Neuronal stem cell (in vitro differentiated cells): ENCODE measurements around the gene MAST4.

Source experiments
- DNase-seq: peaks from one replicate; pipeline ENCODE4 v3.0.0-alpha.2; 2013; ENCODE audit warnings: low spot score
- H2AFZ ChIP-seq: one replicate; pipeline ENCODE4 v1.6.1; 2013; ENCODE audit warnings: mild to moderate bottlenecking, low read length, inconsistent platforms
- H2AK5ac ChIP-seq: 2 replicates; pipeline ENCODE4 v1.6.1; 2013; ENCODE audit warnings: low read depth, mild to moderate bottlenecking, inconsistent platforms, low read length, moderate library complexity, mixed read lengths
- H2BK120ac ChIP-seq: 2 replicates; pipeline ENCODE4 v1.6.1; 2013; ENCODE audit warnings: low read depth, mild to moderate bottlenecking, inconsistent platforms, low read length, moderate library complexity, mixed read lengths
- H2BK12ac ChIP-seq: one replicate; pipeline ENCODE4 v1.6.1; 2013; ENCODE audit warnings: low read length, inconsistent platforms
- H2BK15ac ChIP-seq: 2 replicates; pipeline ENCODE4 v1.6.1; 2013; ENCODE audit warnings: mild to moderate bottlenecking, low read length, inconsistent platforms, mixed read lengths
- H2BK5ac ChIP-seq: one replicate; pipeline ENCODE4 v1.6.1; 2013; ENCODE audit warnings: inconsistent platforms, mild to moderate bottlenecking, low read length, moderate library complexity
- H3K14ac ChIP-seq: one replicate; pipeline ENCODE4 v1.6.1; 2013; ENCODE audit warnings: low read length, inconsistent platforms
- H3K18ac ChIP-seq: 2 replicates; pipeline ENCODE4 v1.6.1; 2013; ENCODE audit warnings: low read length, inconsistent platforms
- H3K23ac ChIP-seq: 2 replicates; pipeline ENCODE4 v1.6.1; 2013; ENCODE audit warnings: low read depth, mild to moderate bottlenecking, mixed read lengths, low read length, inconsistent platforms; ENCODE audit not compliant: poor library complexity
- H3K27ac ChIP-seq: replicated peaks from 3 replicates; pipeline ENCODE4 v1.5.1; 2013; ENCODE audit warnings: low read length, inconsistent platforms
- H3K27me3 ChIP-seq, 3 experiments: 2 replicates each; pipeline ENCODE4 v1.6.1; 2013; ENCODE audit warnings: low read length in 3 of 3, mild to moderate bottlenecking in 2 of 3, inconsistent platforms in 1 of 3, low read depth in 1 of 3, mixed read lengths in 1 of 3, moderate library complexity in 1 of 3; ENCODE audit not compliant: control insufficient read depth in 3 of 3, insufficient read depth in 3 of 3
- H3K36me3 ChIP-seq, 2 donors: replicated peaks in 1 of 2; 2 replicates each; pipeline ENCODE4 v1.6.1; 2013; ENCODE audit warnings: low read length in 2 of 2; ENCODE audit not compliant: control insufficient read depth in 2 of 2, insufficient read depth in 2 of 2
- H3K4ac ChIP-seq: 2 replicates; pipeline ENCODE4 v1.6.1; 2013; ENCODE audit warnings: inconsistent platforms, mild to moderate bottlenecking, low read length, moderate library complexity
- H3K4me1 ChIP-seq, 2 donors: 1 replicate in 1 of 2; 2 replicates in 1 of 2; pipeline ENCODE4 v1.6.1; 2013; ENCODE audit warnings: low read length in 2 of 2, low read depth in 1 of 2; ENCODE audit not compliant: control insufficient read depth in 2 of 2, insufficient read depth in 1 of 2
- H3K4me2 ChIP-seq: one replicate; pipeline ENCODE4 v1.6.1; 2013; ENCODE audit warnings: mild to moderate bottlenecking, low read length, inconsistent platforms; ENCODE audit not compliant: insufficient read depth, poor library complexity, severe bottlenecking
- H3K4me3 ChIP-seq, 2 donors: 2 replicates each; pipeline ENCODE4 v1.5.1; 2013; ENCODE audit warnings: low read length in 2 of 2, mild to moderate bottlenecking in 2 of 2, inconsistent platforms in 1 of 2, moderate library complexity in 1 of 2
- H3K79me1 ChIP-seq: one replicate; pipeline ENCODE4 v1.6.1; 2013; ENCODE audit warnings: low read depth, mild to moderate bottlenecking, inconsistent platforms, low read length, moderate library complexity
- H3K9ac ChIP-seq: one replicate; pipeline ENCODE4 v1.6.1; 2013; ENCODE audit warnings: mild to moderate bottlenecking, low read depth, low read length, inconsistent platforms; ENCODE audit not compliant: poor library complexity
- H3K9me3 ChIP-seq, 2 donors: replicated peaks in 1 of 2; 2 replicates each; pipeline versions ENCODE3 to v1.6.1; 2013; ENCODE audit warnings: low read length in 2 of 2, mild to moderate bottlenecking in 2 of 2, inconsistent platforms in 1 of 2, low read depth in 1 of 2, mixed read lengths in 1 of 2, moderate library complexity in 1 of 2; ENCODE audit not compliant: control insufficient read depth in 2 of 2, insufficient read depth in 1 of 2
- H4K8ac ChIP-seq: one replicate; pipeline ENCODE4 v1.6.1; 2013; ENCODE audit warnings: low read depth, mild to moderate bottlenecking, inconsistent platforms, low read length, moderate library complexity
- H4K91ac ChIP-seq: one replicate; pipeline ENCODE4 v1.6.1; 2013; ENCODE audit warnings: low read length, low read depth, mild to moderate bottlenecking, inconsistent platforms; ENCODE audit not compliant: poor library complexity
- WGBS, 2 donors: extraction: QIAGEN DNeasy Blood & Tissue Kit; methylation state at CpG; one replicate each; pipeline ENCODE4 v1.1.7; 2013; ENCODE audit warnings: missing lambda C conversion rate in 2 of 2, mixed read lengths in 1 of 2; ENCODE audit not compliant: insufficient read length in 2 of 2, insufficient replicate concordance in 1 of 2; ENCODE audit errors: extremely low coverage in 2 of 2; 5-methylcytosine and 5-hydroxymethylcytosine counted together

The MAST4 gene

DNA sequence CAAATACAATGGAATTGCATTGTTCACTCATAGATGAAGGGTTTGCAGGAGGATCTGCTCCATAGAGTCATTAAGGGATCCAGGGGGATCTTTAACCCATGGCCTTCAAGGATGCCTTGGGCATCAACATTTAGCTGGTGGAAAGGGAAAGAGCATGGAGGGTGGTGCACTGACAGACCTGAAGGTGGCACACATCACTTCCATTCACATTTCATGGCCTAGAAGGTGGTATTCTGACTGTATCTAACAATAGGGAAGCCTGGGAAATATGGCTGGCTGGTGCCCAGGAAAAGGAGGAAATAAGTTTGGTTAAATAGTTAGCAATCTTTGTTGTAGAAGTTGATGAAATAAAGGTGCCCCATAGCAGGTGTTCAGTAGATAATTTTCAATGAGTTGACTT, 370.2 kb downstream of the MAST4 start:
- Histone ChIP-seq H3K14ac (no peak overlapping the region), H3K4me3 (no peak overlapping the region), H2BK15ac (no peak overlapping the region), H3K23ac (no peak overlapping the region), H3K18ac (no peak overlapping the region), H2AK5ac (no peak overlapping the region), H3K79me1 (no peaks in the 10 kb centered on the region), H3K9me3 (no peaks in the 10 kb centered on the region), H4K91ac (no peak overlapping the region), H2AFZ (no peak overlapping the region), H4K8ac (no peak overlapping the region), H3K9ac (no peak overlapping the region), H2BK12ac (no peak overlapping the region), H3K4me2 (no peak overlapping the region), H3K4ac (no peak overlapping the region), H3K4me1 (peaks cover 1 to 20% of the 10 kb centered on the region in 2 donors), H2BK120ac (no peak overlapping the region), H3K27ac (no peak overlapping the region), H2BK5ac (no peak overlapping the region), H3K27me3 (no peaks in the 10 kb centered on the region), H3K36me3 (no peaks in the 10 kb centered on the region)
- no peak for DNase-seq

DNA sequence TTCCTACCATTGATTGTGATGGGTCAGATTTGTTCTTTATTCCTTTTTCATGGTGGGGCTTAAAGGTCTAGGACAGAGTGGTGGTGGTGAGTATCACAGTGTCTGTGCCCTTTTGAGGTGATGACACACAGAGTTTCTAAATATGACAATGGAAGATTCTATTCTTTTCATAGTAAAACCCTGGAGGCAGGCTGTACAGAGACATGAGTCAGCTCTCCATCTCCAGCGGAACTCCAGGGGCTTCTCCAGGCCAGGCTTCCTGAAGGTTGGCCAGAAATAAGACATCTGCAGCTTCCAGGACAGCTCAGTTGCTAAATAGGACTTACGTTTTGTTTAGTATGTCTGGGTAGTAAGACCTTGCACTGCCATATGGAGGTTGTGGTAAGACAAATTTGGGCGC, 370.9 kb downstream of the MAST4 start:
- Histone ChIP-seq H2AK5ac (no peak overlapping the region), H3K23ac (no peak overlapping the region), H3K14ac (no peak overlapping the region), H3K27me3 (no peaks in the 10 kb centered on the region), H3K4me1 (peaks cover 1 to 20% of the 10 kb centered on the region in 2 donors), H2BK12ac (no peak overlapping the region), H2BK120ac (no peak overlapping the region), H2AFZ (no peak overlapping the region), H3K18ac (no peak overlapping the region), H3K4me3 (no peak overlapping the region), H2BK5ac (no peak overlapping the region), H4K91ac (no peak overlapping the region), H3K4me2 (no peak overlapping the region), H3K4ac (no peak overlapping the region), H2BK15ac (no peak overlapping the region), H3K27ac (no peak overlapping the region), H3K79me1 (no peaks in the 10 kb centered on the region), H3K9ac (no peak overlapping the region), H3K36me3 (no peaks in the 10 kb centered on the region), H3K9me3 (no peaks in the 10 kb centered on the region), H4K8ac (no peak overlapping the region)
- WGBS, 2 donors, result no CpG with 5 or more reads among the region's 3 CpGs
- DNase-seq, result no peak

DNA sequence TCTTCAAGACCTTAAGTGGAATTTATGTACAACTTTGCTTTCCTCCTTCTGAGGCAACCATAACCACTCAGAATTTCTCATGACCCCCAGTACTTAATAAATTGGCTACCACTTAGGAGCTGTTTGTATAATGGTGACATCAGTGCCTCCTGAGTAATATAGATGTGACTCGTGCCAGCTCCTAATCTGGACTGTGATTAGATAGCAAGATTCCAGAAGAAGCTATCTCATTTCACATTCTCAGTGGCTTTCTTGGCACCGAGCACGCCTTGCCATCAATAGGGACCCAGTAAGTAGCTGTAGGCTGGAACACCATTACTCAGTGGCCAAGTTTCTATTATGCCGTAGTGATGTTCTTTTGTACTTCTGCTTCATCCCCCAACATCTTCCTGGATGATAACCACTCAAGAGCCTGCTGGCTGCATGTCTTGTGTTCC, 371.7 kb downstream of the MAST4 start:
- peaks cover 1 to 20% of the 10 kb centered on the region in 2 donors for H3K4me1 ChIP-seq
- no peak overlapping the region for H3K23ac ChIP-seq
- H3K36me3 ChIP-seq, result no peaks in the 10 kb centered on the region
- H2AK5ac ChIP-seq, result no peak overlapping the region
- no peak overlapping the region for H2BK15ac ChIP-seq
- no peak overlapping the region for H2BK12ac ChIP-seq
- no CpG with 5 or more reads among the region's 4 CpGs for WGBS, 2 donors
- DNase-seq, result no peak
- no peak overlapping the region for H4K91ac ChIP-seq
- no peak overlapping the region for H3K9ac ChIP-seq
- H3K79me1 ChIP-seq, result no peaks in the 10 kb centered on the region
- H3K27ac ChIP-seq, result no peak overlapping the region
- no peak overlapping the region for H3K4me3 ChIP-seq
- H3K27me3 ChIP-seq, result no peaks in the 10 kb centered on the region
- no peak overlapping the region for H4K8ac ChIP-seq
- H3K18ac ChIP-seq, result no peak overlapping the region
- H3K14ac ChIP-seq, result no peak overlapping the region
- no peak overlapping the region for H2BK120ac ChIP-seq
- H2AFZ ChIP-seq, result no peak overlapping the region
- no peak overlapping the region for H3K4me2 ChIP-seq
- no peak overlapping the region for H2BK5ac ChIP-seq
- H3K4ac ChIP-seq, result no peak overlapping the region
- H3K9me3 ChIP-seq, result no peaks in the 10 kb centered on the region

DNA sequence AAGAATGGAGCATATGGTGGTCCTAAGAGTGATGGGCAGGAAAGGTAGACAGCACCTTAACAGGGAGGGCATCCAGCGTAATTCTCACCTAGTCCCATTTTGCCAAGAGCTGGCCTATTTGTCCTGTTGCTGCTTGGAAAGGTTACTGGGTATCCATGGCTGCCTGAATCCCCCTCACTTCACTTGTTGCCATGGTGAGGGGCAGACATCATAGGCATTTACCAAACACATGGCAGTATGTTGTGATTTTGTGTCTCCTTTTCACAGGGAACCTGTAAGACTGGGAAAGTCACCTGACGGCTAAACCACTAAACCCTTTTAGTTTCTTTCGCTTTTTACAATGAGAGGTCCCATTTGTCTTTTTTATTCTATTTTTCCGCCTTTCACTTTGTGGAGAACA, 373.3 kb downstream of the MAST4 start:
- Histone ChIP-seq H3K14ac (no peak overlapping the region), H4K91ac (no peak overlapping the region), H2BK15ac (no peak overlapping the region), H2AFZ (no peak overlapping the region), H3K23ac (no peak overlapping the region), H3K4ac (no peak overlapping the region), H3K4me1 (peaks cover 0 to 16% of the 10 kb centered on the region in 2 donors), H3K36me3 (no peaks in the 10 kb centered on the region), H2BK5ac (no peak overlapping the region), H3K27me3 (no peaks in the 10 kb centered on the region), H3K79me1 (no peaks in the 10 kb centered on the region), H3K4me3 (no peak overlapping the region), H3K9ac (no peak overlapping the region), H3K9me3 (no peaks in the 10 kb centered on the region), H2BK12ac (no peak overlapping the region), H3K18ac (no peak overlapping the region), H4K8ac (no peak overlapping the region), H2BK120ac (no peak overlapping the region), H3K27ac (no peak overlapping the region), H2AK5ac (no peak overlapping the region), H3K4me2 (no peak overlapping the region)
- no peak for DNase-seq
- no CpG with 5 or more reads among the region's 4 CpGs for WGBS, 2 donors
